Prostate gland (tissue), 2 donors: Measurements from ENCODE around the gene AADACL4.

Experiments used
- CTCF ChIP-seq, 4 experiments: fragments of 200-600 bp in 2 of 4; fragments of 450-650 bp in 2 of 4; sonication (generic) in 2 of 4; IDR thresholded peaks; 1 replicate in 3 of 4; 2 replicates in 1 of 4; pipeline ENCODE4 v1.5.1; 2016 to 2019; ENCODE audit warnings: antibody characterized with exemption in 4 of 4, mild to moderate bottlenecking in 2 of 4, moderate library complexity in 2 of 4
- POLR2AphosphoS5 ChIP-seq: sonication (generic); formaldehyde crosslinking; IDR thresholded peaks from one replicate; pipeline ENCODE4 v1.6.1; 2017; ENCODE audit warnings: antibody characterized with exemption

GRCh38 chr1:12614402-12615158 is 29.3 kb upstream of the AADACL4 start:
- no peak for TF ChIP-seq CTCF (IDR thresholded peaks at IDR 0.05)
- no peak for TF ChIP-seq POLR2AphosphoS5
